Measurements from ENCODE around the gene CACNA1I. TPM values are rescaled to one million over a fixed set of nuclear protein-coding genes. Genes with fewer than 3 reads are reported as not detected.

Gene CACNA1I
- total and polyA plus RNA-seq, 2 donors from 2014 or later: 0.63 TPM; not detected in 1

- peaks cover 0 to 4% (median 0%) of the 10 kb centered on the region in 3 donors for H3K9me3 ChIP-seq (ENCODE audit: control insufficient read depth in 2 of 3, insufficient read depth in 1 of 3, low read length in 3 of 3)
- no peaks in the 10 kb centered on the region for H3K4me1 ChIP-seq (ENCODE audit: control insufficient read depth in 2 of 3, insufficient read depth in 2 of 3, low read depth in 1 of 3, low read length in 3 of 3)
- DNase-seq: peak; percentile 65 to 88 (median 81)
- H3K4me3 ChIP-seq (ENCODE audit: low read length in 3 of 3): no peak overlapping the region
- no peak overlapping the region for H3K27ac ChIP-seq (ENCODE audit: low read depth in 2 of 2, low read length in 2 of 2)
- H3K27me3 ChIP-seq (ENCODE audit: control insufficient read depth, insufficient read depth, low read length): peaks cover 2% of the 10 kb centered on the region
- intact Hi-C loops (cut with DNase I): no loop called here
- TF ChIP-seq, protein P1, sequence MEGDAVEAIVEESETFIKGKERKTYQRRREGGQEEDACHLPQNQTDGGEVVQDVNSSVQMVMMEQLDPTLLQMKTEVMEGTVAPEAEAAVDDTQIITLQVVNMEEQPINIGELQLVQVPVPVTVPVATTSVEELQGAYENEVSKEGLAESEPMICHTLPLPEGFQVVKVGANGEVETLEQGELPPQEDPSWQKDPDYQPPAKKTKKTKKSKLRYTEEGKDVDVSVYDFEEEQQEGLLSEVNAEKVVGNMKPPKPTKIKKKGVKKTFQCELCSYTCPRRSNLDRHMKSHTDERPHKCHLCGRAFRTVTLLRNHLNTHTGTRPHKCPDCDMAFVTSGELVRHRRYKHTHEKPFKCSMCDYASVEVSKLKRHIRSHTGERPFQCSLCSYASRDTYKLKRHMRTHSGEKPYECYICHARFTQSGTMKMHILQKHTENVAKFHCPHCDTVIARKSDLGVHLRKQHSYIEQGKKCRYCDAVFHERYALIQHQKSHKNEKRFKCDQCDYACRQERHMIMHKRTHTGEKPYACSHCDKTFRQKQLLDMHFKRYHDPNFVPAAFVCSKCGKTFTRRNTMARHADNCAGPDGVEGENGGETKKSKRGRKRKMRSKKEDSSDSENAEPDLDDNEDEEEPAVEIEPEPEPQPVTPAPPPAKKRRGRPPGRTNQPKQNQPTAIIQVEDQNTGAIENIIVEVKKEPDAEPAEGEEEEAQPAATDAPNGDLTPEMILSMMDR (IDR thresholded peaks at IDR 0.05; ENCODE audit: borderline replicate concordance, extremely low read depth, insufficient read depth): no peak
- H3K9ac ChIP-seq (ENCODE audit: low read length in 3 of 3): no peak overlapping the region
- no peak for FAIRE-seq
- no peaks in the 10 kb centered on the region for H3K36me3 ChIP-seq (ENCODE audit: control insufficient read depth in 2 of 3, insufficient read depth in 3 of 3, low read length in 3 of 3)
Observed at GRCh38 chr22:39598017-39598965, 27.7 kb downstream of the CACNA1I start.

DNA sequence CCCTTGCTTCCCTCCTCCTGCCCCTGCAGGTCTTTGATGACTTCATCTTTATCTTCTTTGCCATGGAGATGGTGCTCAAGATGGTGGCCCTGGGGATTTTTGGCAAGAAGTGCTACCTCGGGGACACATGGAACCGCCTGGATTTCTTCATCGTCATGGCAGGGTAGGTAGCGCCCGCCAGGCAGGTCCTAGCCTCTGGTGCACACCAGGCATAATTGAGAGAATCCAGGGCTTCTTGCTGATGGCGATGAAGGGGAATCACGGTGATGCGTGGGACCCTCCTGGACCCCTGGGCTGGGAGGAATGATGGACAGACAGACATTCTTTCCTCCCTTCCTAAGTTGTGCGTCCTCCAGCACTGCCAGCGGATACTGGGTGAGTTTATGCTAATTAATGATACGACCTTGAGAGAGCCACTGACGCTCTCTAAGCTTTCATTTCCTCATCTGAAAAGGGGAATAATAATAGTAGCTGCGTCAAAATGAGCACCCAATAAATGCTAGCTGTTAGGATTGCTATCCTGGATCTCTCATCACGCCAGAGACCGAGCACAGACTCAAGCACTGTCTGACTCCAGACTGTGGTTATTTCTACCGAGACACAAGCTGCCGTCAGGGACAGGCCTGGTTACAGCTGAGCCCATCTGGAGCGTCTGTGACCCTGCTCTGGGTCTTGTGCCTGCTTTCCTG is 30.1 kb downstream of the CACNA1I start:
- Histone ChIP-seq H3K4me3 (ENCODE audit: low read length in 3 of 3) (no peak overlapping the region), H3K27ac (ENCODE audit: low read depth in 2 of 2, low read length in 2 of 2) (no peak overlapping the region), H3K9me3 (ENCODE audit: control insufficient read depth in 2 of 3, insufficient read depth in 1 of 3, low read length in 3 of 3) (peaks cover 0 to 11% (median 0%) of the 10 kb centered on the region in 3 donors), H3K36me3 (ENCODE audit: control insufficient read depth in 2 of 3, insufficient read depth in 3 of 3, low read length in 3 of 3) (no peaks in the 10 kb centered on the region), H3K27me3 (ENCODE audit: control insufficient read depth, insufficient read depth, low read length) (peaks cover 2% of the 10 kb centered on the region), H3K9ac (ENCODE audit: low read length in 3 of 3) (no peak overlapping the region), H3K4me1 (ENCODE audit: control insufficient read depth in 2 of 3, insufficient read depth in 2 of 3, low read depth in 1 of 3, low read length in 3 of 3) (no peaks in the 10 kb centered on the region)
- no peak for DNase-seq
- TF ChIP-seq, protein P1 (IDR thresholded peaks at IDR 0.05; ENCODE audit: borderline replicate concordance, extremely low read depth, insufficient read depth): no peak
- intact Hi-C loops (cut with DNase I): no loop called here
- FAIRE-seq: no peak

DNA sequence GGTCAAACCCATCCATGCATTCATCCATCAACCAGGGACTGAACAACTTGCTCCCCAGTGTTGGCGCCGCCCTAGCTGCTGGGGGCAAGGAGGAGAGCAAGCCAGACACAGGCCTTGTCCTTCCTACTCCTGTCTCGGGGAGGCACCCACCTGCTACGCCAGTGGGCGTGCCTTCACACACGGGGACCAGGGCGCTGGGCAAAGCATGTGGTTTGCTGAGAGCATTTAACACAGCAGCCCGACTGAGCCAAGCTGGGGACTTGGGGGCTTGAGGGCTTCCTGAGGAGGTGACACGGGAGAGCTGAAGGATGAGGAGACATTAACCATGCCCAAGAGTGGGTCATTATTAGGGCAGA is 30.6 kb downstream of the CACNA1I start:
- FAIRE-seq (no peak), DNase-seq (no peak)
- intact Hi-C loops (cut with DNase I): no loop called here
- TF ChIP-seq, protein P1 (IDR thresholded peaks at IDR 0.05; ENCODE audit: borderline replicate concordance, extremely low read depth, insufficient read depth): no peak
- peaks cover 2% of the 10 kb centered on the region for H3K27me3 ChIP-seq (ENCODE audit: control insufficient read depth, insufficient read depth, low read length)
- no peaks in the 10 kb centered on the region for H3K36me3 ChIP-seq (ENCODE audit: control insufficient read depth in 2 of 3, insufficient read depth in 3 of 3, low read length in 3 of 3)
- no peak overlapping the region for H3K9ac ChIP-seq (ENCODE audit: low read length in 3 of 3)
- H3K27ac ChIP-seq (ENCODE audit: low read depth in 2 of 2, low read length in 2 of 2): no peak overlapping the region
- H3K4me3 ChIP-seq (ENCODE audit: low read length in 3 of 3): no peak overlapping the region
- H3K9me3 ChIP-seq (ENCODE audit: control insufficient read depth in 2 of 3, insufficient read depth in 1 of 3, low read length in 3 of 3): peaks cover 0 to 11% (median 0%) of the 10 kb centered on the region in 3 donors
- no peaks in the 10 kb centered on the region for H3K4me1 ChIP-seq (ENCODE audit: control insufficient read depth in 2 of 3, insufficient read depth in 2 of 3, low read depth in 1 of 3, low read length in 3 of 3)
